ENCODE data around the gene IGFBPL1. TPM values are rescaled to one million over a fixed set of nuclear protein-coding genes. Genes with fewer than 3 reads are reported as not detected.
A peak's percentile ranks its signal among the peaks of the same experiment; 100 is the strongest.

Gene IGFBPL1
- total RNA-seq, 1 donor from 2014 or later: 0.87 TPM

- Histone ChIP-seq H3K27me3 (peaks cover 25% of the 10 kb centered on the region), H3K4me1 (peaks cover 5% of the 10 kb centered on the region), H3K36me3 (no peaks in the 10 kb centered on the region), H3K4me3 (no peak overlapping the region), H3K27ac (no peak overlapping the region), H3K9me3 (no peaks in the 10 kb centered on the region)
- no peak for DNase-seq
- TF ChIP-seq, protein P1, sequence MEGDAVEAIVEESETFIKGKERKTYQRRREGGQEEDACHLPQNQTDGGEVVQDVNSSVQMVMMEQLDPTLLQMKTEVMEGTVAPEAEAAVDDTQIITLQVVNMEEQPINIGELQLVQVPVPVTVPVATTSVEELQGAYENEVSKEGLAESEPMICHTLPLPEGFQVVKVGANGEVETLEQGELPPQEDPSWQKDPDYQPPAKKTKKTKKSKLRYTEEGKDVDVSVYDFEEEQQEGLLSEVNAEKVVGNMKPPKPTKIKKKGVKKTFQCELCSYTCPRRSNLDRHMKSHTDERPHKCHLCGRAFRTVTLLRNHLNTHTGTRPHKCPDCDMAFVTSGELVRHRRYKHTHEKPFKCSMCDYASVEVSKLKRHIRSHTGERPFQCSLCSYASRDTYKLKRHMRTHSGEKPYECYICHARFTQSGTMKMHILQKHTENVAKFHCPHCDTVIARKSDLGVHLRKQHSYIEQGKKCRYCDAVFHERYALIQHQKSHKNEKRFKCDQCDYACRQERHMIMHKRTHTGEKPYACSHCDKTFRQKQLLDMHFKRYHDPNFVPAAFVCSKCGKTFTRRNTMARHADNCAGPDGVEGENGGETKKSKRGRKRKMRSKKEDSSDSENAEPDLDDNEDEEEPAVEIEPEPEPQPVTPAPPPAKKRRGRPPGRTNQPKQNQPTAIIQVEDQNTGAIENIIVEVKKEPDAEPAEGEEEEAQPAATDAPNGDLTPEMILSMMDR (IDR thresholded peaks at IDR 0.05): no peak
- no peak for ATAC-seq
- intact Hi-C loops (cut with DNase I): no loop called here
These were observed 5.1 kb downstream of the IGFBPL1 start for GRCh38 chr9:38419181-38419580.

- Histone ChIP-seq H3K27ac (no peak overlapping the region), H3K27me3 (peaks cover 20% of the 10 kb centered on the region), H3K36me3 (no peaks in the 10 kb centered on the region), H3K9me3 (no peaks in the 10 kb centered on the region), H3K4me1 (peaks cover 1% of the 10 kb centered on the region), H3K4me3 (no peak overlapping the region)
- intact Hi-C loops (cut with DNase I): no loop called here
- ATAC-seq (no peak), DNase-seq (no peak)
- TF ChIP-seq, protein P1 (IDR thresholded peaks at IDR 0.05): no peak
These were observed 5.9 kb downstream of the IGFBPL1 start for GRCh38 chr9:38418366-38418765.

DNA sequence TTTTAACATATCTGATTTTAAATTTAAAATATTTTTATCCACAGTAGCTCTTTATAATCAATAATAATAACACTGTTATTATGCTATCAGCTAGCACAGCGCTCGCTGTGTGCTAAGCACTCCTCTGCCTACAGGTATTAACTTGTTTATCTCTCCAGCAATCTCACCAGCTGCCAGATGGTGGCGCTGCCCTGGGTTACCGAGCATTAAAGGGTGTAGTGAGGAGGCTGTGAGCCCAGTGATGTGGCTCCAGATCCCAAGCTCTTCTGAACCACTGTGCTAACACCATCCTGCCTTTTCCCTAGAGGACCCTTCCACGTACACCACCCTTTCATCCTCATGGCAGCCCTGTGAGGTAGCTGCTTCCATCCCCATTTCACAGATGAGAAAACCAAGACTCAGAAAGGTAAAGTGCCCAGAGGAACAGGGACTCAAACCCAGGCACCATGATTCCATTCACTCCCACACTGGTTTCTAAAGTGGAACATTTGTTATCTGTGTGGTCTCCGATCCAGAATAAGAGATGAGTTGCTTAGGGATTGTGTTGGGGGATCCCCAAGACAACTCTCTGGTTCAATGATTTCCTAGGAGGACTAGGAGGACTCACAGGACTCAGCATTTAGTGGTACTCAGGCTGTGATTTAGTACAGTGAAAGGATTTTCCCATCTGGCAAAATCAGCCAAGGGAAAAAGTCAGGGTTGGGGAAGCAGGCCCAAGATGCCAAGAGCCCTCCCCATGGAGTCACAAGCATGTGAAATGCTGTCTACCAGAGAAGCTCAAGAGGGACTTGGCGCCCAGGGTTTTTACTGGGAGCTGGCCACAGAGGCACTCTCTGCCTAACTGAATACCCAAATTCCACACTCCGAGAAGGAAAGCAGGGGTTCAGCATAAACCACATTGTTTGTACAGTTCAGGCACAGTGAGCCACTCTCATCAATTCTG lies 7.0 kb downstream of the IGFBPL1 start:
- Histone ChIP-seq H3K9me3 (no peaks in the 10 kb centered on the region), H3K36me3 (no peaks in the 10 kb centered on the region), H3K27me3 (peaks cover 9% of the 10 kb centered on the region), H3K4me1 (no peaks in the 10 kb centered on the region), H3K27ac (no peak overlapping the region), H3K4me3 (no peak overlapping the region)
- ATAC-seq (peak; percentile 59), DNase-seq (no peak)
- intact Hi-C loops (cut with DNase I): no loop called here
- TF ChIP-seq, protein P1 (IDR thresholded peaks at IDR 0.05): peak; percentile 47

- H3K36me3 ChIP-seq: no peaks in the 10 kb centered on the region
- H3K27ac ChIP-seq: no peak overlapping the region
- ATAC-seq: no peak
- no peak for DNase-seq
- intact Hi-C loops (cut with DNase I): no loop called here
- TF ChIP-seq, protein P1 (IDR thresholded peaks at IDR 0.05): no peak
- no peak overlapping the region for H3K4me3 ChIP-seq
- H3K4me1 ChIP-seq: no peaks in the 10 kb centered on the region
- no peaks in the 10 kb centered on the region for H3K9me3 ChIP-seq
- peaks cover 4% of the 10 kb centered on the region for H3K27me3 ChIP-seq
These were observed 7.8 kb downstream of the IGFBPL1 start for GRCh38 chr9:38416461-38416860.

GRCh38 chr9:38415856-38416255 lies 8.4 kb downstream of the IGFBPL1 start:
- Histone ChIP-seq H3K4me1 (no peaks in the 10 kb centered on the region), H3K4me3 (no peak overlapping the region), H3K9me3 (no peaks in the 10 kb centered on the region), H3K27me3 (peaks cover 4% of the 10 kb centered on the region), H3K36me3 (no peaks in the 10 kb centered on the region), H3K27ac (no peak overlapping the region)
- intact Hi-C loops (cut with DNase I): no loop called here
- no peak for DNase-seq
- ATAC-seq: no peak
- TF ChIP-seq, protein P1 (IDR thresholded peaks at IDR 0.05): no peak
